HG03159 (cell line): ENCODE measurements around the gene SLC8B1.

Source experiments
- ATAC-seq: cut with Tn5 transposase; IDR thresholded peaks from one replicate; pipeline ENCODE4 v1.9.1; 2021; ENCODE audit warnings: mild to moderate bottlenecking, moderate library complexity; ENCODE audit not compliant: unreplicated experiment

The SLC8B1 gene

GRCh38 chr12:113248842-113249435 lies 86.0 kb downstream of the SLC8B1 start:
- ATAC-seq = no peak
